ENCODE data around the gene PTAFR. TPM values are rescaled to one million over a fixed set of nuclear protein-coding genes. Genes with fewer than 3 reads are reported as not detected.
A peak's percentile ranks its signal among the peaks of the same experiment; 100 is the strongest.

PTAFR gene
- polyA plus RNA-seq, 3 donors from 2014 or later, result 1.5 to 9.4 (median 2.6) TPM

DNA sequence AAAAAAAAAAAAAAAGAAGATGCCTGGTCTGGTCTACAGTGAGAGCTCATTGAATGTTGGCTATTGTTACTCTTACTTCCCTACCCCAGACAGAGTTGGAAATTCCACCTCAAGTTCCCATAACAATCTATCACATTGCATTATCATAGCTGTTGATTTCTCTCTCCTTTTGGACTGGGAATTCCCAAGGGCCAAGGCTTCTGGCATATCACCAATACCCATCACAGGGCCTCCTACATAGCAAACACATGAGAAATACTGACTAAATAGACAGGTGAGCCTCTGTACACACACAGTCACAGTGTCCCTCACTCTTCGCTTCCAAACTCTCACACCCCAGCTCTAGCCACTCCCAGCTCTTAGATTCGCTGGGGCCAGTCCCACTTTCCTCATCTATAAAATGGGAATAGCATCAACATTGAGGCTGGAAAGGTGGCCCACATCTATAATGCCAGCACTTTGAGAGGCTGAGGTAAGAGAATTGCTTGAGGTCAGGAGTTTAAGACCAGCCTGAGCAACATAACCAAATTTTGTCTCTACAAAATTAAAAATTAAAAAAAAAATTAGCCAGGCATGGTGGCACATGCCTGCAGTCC lies 6.4 kb downstream of the PTAFR start:
- DNase-seq, result no peak
- Mint-ChIP-seq H3K4me1 (peaks cover 57 to 60% of the 10 kb centered on the region in 2 donors), H3K9me3 (no peaks in the 10 kb centered on the region), H3K4me3 (no peak overlapping the region), H3K36me3 (no peaks in the 10 kb centered on the region), H3K27ac (peak overlapping the region in 2 of 6 donors; percentile 3 to 82), H3K27me3 (ENCODE audit: low read depth in 3 of 3) (peaks cover 0 to 2% (median 2%) of the 10 kb centered on the region in 3 donors)

DNA sequence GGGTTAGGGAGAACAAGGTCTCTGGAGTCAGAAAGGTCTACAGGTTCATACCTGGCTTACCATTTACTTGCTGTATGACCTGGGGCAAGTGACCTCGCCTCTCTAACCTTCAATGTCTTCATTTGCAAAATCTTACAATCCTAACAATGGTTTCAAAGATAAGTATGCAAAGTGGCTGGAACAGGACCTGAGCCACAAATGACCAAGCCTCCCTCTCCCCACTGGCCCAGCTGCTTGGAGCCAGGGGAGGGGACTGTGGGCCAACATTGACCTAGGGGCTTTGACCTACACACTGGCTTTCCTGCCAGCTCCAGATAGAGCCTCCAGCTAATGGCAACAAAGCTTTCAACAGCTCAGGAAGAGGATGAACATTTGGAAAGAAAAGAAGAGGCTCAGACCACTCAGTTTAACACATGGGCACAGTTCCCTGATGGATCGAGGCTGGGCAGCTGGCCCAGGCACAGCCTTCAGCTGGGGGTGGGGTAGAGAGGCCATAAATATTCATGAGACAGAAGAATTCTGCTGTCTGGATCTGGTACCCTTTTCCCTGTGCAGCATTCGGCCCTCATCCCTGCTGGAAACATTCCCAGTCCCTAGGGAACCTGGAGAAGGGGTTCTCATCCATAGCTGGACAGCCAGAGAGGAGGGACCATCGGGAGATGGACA lies 12.9 kb downstream of the PTAFR start:
- no peak overlapping the region for H3K4me3 Mint-ChIP-seq
- H3K27ac Mint-ChIP-seq, result no peak overlapping the region
- no peak for DNase-seq
- H3K4me1 Mint-ChIP-seq, result peaks cover 12 to 18% of the 10 kb centered on the region in 2 donors
- H3K27me3 Mint-ChIP-seq (ENCODE audit: low read depth in 3 of 3), result peaks cover 0 to 7% (median 2%) of the 10 kb centered on the region in 3 donors
- H3K36me3 Mint-ChIP-seq, result no peaks in the 10 kb centered on the region
- no peaks in the 10 kb centered on the region for H3K9me3 Mint-ChIP-seq

DNA sequence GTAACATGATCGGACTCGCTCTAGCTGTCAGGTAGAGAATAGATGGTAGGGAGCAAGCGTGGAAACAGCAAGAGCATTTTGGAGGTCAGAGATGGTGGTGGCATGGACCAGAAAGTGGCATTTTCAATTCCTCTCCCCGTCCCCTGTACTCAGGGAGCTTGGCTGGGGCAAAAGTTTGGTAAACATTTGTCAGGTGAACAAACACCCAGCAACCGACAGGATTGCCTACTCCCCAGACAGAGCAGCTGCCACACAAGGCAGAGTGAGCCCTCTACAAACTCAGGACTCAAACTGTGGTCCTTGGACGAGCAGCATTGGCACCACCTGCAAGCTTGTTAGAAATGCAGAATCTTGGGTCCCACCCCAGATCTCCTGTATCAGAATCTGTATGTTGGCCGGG lies 14.3 kb downstream of the PTAFR start:
- no peak for DNase-seq
- H3K4me3 Mint-ChIP-seq, result peak overlapping the region in 1 of 5 donors; percentile 16
- no peaks in the 10 kb centered on the region for H3K9me3 Mint-ChIP-seq
- H3K27ac Mint-ChIP-seq, result peak overlapping the region in 1 of 6 donors; percentile 43
- peaks cover 0 to 7% (median 2%) of the 10 kb centered on the region in 3 donors for H3K27me3 Mint-ChIP-seq (ENCODE audit: low read depth in 3 of 3)
- H3K4me1 Mint-ChIP-seq, result peaks cover 7 to 11% of the 10 kb centered on the region in 2 donors
- H3K36me3 Mint-ChIP-seq, result peaks cover 0 to 5% (median 0%) of the 10 kb centered on the region in 3 donors

DNA sequence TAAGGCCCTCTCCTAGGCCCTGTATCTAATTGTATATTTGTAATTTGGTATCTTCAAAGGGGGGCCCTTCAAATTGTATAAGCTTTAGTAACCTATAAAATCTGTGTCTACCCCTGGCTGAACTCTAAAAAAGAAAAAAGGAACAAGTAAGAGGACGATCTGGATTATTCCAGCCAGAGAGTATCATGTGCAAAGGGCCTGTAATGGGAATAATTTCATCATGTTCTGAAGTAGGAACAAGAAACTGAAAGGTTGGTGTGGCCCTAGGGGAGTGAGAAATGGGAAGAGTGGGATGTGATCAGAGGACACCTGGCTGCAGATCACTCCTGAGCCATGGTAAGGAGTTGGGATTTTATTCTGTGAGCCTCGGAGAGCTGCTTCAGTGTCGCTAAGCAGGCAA lies 14.7 kb downstream of the PTAFR start:
- Mint-ChIP-seq H3K36me3 (peaks cover 0 to 5% (median 0%) of the 10 kb centered on the region in 3 donors), H3K4me1 (peaks cover 7 to 11% of the 10 kb centered on the region in 2 donors), H3K27ac (peak overlapping the region in 1 of 6 donors; percentile 43), H3K4me3 (peak overlapping the region in 1 of 5 donors; percentile 16), H3K9me3 (no peaks in the 10 kb centered on the region), H3K27me3 (ENCODE audit: low read depth in 3 of 3) (peaks cover 0 to 7% (median 2%) of the 10 kb centered on the region in 3 donors)
- no peak for DNase-seq

DNA sequence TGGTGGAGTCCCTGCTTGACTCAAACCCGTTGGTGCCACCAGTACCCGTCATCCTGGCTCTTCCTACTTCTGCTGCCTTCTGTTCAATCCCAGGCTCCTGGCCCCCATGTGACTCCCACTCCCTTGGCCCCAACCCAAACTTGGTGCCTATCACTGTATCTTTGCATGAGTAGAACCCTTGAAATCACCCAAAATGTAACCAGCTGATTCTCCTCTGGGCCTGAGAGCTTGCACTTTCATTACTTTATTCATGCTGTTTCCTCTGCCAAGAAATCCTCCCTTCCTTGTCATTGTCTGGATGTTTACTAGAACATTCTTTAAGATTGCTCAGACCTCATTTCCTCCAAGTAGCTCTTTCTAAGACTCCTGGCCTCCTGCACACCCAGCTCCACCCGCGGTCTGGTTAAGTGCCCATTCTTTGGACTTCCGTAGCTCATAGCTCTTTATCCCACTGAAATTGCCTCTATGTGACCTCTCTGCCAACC lies 15.7 kb downstream of the PTAFR start:
- peak overlapping the region in 4 of 6 donors; percentile 9 to 74 (median 39) for H3K27ac Mint-ChIP-seq
- DNase-seq, result no peak
- peaks cover 8 to 11% of the 10 kb centered on the region in 2 donors for H3K4me1 Mint-ChIP-seq
- H3K9me3 Mint-ChIP-seq, result no peaks in the 10 kb centered on the region
- H3K27me3 Mint-ChIP-seq (ENCODE audit: low read depth in 3 of 3), result peaks cover 0 to 5% (median 2%) of the 10 kb centered on the region in 3 donors
- H3K36me3 Mint-ChIP-seq, result peaks cover 0 to 8% (median 0%) of the 10 kb centered on the region in 3 donors
- H3K4me3 Mint-ChIP-seq, result no peak overlapping the region

DNA sequence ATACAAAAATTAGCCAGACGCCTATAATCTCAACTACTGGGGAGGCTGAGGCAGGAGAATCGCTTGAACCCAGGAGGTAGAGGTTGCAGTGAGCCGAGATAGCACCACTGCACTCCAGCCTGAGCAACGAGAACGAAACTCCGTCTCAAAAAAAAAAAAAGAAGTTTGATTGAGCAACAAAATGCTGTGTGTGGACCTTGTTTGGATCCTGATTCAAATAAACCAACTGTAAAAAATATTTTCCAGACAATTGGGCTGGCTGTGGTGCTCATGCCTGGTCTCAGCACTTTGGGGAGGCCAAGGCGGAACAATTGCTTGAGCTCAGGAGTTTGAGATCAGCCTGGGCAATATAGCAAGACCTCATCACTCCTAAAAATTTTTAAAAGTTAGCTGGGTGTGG lies 16.8 kb downstream of the PTAFR start:
- peaks cover 17 to 18% of the 10 kb centered on the region in 2 donors for H3K4me1 Mint-ChIP-seq
- DNase-seq, result no peak
- no peak overlapping the region for H3K27ac Mint-ChIP-seq
- H3K27me3 Mint-ChIP-seq (ENCODE audit: low read depth in 3 of 3), result peaks cover 0 to 4% (median 2%) of the 10 kb centered on the region in 3 donors
- H3K36me3 Mint-ChIP-seq, result peaks cover 0 to 8% (median 0%) of the 10 kb centered on the region in 3 donors
- no peaks in the 10 kb centered on the region for H3K9me3 Mint-ChIP-seq
- no peak overlapping the region for H3K4me3 Mint-ChIP-seq

DNA sequence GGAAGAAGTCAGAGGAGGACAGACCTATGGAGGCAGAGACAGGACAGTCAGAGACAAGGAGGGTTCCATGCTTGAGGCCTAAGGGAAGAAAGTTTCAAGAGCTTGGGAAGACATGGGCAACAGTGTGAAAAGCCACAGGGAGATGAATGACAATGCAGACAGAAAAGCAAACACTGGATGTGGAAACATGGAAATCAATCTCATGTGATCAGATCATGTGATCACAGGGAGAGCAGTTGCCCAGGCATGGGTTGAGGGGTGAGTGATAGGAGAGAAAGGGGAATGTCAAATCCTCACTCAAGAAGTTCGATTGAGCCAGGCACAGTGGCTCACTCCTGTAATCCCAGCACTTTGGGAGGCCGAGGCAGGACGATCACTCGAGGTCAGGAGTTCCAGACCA lies 17.2 kb downstream of the PTAFR start:
- Mint-ChIP-seq H3K4me1 (peaks cover 20 to 22% of the 10 kb centered on the region in 2 donors), H3K27ac (peak overlapping the region in 1 of 6 donors; percentile 41), H3K4me3 (no peak overlapping the region), H3K36me3 (peaks cover 0 to 8% (median 0%) of the 10 kb centered on the region in 3 donors), H3K27me3 (ENCODE audit: low read depth in 3 of 3) (peaks cover 0 to 4% (median 2%) of the 10 kb centered on the region in 3 donors), H3K9me3 (no peaks in the 10 kb centered on the region)
- no peak for DNase-seq

DNA sequence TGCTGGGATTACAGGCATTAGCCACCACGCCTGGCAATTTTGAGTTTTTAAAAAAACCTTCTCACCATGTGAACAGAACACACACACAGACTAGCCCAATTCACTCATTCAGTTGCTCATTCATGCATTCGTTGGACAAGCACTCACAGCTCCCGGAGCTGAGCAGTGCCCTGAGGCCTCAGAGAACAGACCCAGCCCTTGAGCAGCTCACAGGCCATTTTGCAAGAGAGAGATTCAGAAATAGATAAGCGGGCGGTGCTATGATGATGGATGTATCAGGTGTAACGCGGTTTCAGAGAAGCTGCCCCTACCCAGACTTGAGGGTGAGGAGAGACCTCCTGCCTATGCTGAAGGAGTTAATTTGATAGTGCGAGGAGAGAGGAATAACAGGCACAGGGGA lies 18.6 kb downstream of the PTAFR start:
- Mint-ChIP-seq H3K4me1 (peaks cover 23 to 25% of the 10 kb centered on the region in 2 donors), H3K9me3 (no peaks in the 10 kb centered on the region), H3K36me3 (peaks cover 0 to 8% (median 0%) of the 10 kb centered on the region in 3 donors), H3K27ac (peak overlapping the region in 1 of 6 donors; percentile 66), H3K4me3 (no peak overlapping the region), H3K27me3 (ENCODE audit: low read depth in 3 of 3) (peaks cover 0 to 4% (median 2%) of the 10 kb centered on the region in 3 donors)
- no peak for DNase-seq

DNA sequence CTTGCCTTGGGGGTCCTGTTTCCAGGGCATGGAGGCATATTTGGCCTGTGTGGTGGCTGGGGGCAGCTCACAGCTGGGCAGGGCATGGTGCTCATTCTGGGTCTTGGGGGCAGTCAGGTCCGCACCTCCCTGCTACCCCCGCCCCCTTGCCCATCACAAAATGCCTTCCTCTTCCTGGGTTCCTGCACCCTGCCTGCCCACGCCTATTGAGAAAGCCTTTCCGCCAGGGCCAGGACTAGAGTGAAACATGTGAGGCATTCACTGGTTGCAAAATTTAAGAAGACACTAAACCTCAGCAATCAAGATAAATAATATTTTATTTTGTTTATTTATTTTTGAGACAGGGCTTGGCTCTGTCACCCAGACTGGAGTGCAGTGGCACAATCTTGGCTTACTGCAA lies 19.7 kb downstream of the PTAFR start:
- Mint-ChIP-seq H3K9me3 (no peaks in the 10 kb centered on the region), H3K36me3 (peaks cover 0 to 8% (median 0%) of the 10 kb centered on the region in 3 donors), H3K27ac (no peak overlapping the region), H3K4me3 (no peak overlapping the region), H3K4me1 (peaks cover 23 to 25% of the 10 kb centered on the region in 2 donors), H3K27me3 (ENCODE audit: low read depth in 3 of 3) (peaks cover 0 to 4% (median 0%) of the 10 kb centered on the region in 3 donors)
- no peak for DNase-seq

DNA sequence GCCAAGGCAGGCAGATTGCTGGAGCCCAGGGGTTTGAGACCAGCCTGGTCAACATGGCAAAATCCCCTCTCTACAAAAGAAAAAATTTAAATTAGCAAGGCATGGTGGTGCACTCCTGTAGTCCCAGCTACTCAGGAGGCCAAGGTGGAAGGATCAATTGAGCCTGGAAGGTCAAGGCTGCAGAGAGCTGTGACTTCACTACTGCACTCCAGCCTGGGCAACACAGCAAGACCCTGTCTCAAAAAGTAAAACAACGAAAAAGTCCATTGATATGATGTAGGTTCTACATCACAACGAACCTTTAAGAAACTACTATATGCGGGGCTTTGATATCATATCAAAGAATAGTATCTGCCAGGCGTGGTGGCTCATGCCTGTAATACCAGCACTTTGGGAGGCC lies 20.9 kb downstream of the PTAFR start:
- Mint-ChIP-seq H3K9me3 (no peaks in the 10 kb centered on the region), H3K4me1 (peaks cover 15 to 16% of the 10 kb centered on the region in 2 donors), H3K36me3 (peaks cover 1 to 8% (median 3%) of the 10 kb centered on the region in 3 donors), H3K27ac (no peak overlapping the region), H3K27me3 (ENCODE audit: low read depth in 3 of 3) (peaks cover 0 to 4% (median 0%) of the 10 kb centered on the region in 3 donors), H3K4me3 (no peak overlapping the region)
- no peak for DNase-seq

DNA sequence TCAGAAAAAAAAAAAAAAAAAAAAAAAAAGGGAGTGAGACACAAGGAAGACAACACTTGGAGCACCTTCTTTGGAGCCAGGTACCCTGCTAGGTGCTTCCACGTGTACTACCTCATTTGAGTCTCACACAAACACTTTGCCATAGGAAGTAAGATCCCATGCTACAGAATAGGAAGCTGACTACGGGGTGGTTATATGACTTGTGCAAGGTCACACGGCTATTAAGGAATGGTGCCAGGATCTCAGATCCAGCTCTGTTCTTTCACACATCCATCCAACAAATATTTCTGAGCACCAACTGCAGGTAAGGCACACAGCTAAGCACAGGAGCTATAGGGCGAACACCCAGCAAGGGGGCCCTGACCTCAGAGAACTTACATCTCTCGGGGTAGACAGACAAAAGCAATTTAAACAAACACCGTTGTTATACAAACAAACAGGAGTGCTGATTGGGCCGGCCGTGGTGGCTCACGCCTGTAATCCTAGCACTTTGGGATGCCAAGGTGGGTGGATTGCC lies 22.4 kb downstream of the PTAFR start:
- Mint-ChIP-seq H3K27me3 (ENCODE audit: low read depth in 3 of 3) (peaks cover 0 to 4% (median 3%) of the 10 kb centered on the region in 3 donors), H3K4me3 (no peak overlapping the region), H3K27ac (no peak overlapping the region)

DNA sequence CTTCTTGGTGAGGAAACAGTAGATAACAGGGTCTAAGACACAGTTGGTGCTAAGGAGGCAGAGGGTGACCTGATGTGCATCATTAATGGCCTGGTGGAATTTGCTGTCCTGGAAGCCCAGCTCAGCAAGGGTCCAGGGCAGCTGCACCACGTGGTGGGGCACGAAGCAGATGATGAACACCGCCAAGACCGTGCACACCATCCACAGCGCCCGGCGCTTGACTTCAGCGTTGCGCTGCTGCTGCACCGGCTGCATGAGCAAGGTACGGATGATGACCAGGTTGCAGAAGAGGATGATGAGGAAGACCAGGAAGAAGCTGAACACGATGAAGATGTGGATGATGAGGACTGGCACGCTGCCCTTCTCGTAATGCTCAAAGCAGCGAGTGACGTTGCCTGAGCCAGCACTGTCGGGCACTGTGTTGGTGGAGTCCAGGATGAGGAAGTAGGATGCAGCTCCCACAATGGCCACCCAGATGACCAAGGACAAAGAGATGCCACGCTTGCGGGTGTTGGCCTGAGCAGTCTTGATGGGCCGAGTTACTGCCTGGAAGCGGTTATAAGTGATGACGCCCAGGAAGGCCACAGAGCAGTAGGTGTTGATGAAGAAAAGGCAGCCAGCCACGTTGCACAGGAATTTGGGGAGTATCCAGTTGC lies 26.2 kb downstream of the PTAFR start:
- DNase-seq, result no peak
- Mint-ChIP-seq H3K9me3 (peaks cover 0 to 2% (median 0%) of the 10 kb centered on the region in 6 donors), H3K4me1 (peaks cover 10 to 13% of the 10 kb centered on the region in 2 donors), H3K27me3 (ENCODE audit: low read depth in 3 of 3) (peaks cover 0 to 3% (median 2%) of the 10 kb centered on the region in 3 donors), H3K36me3 (peaks cover 0 to 12% (median 9%) of the 10 kb centered on the region in 3 donors), H3K4me3 (no peak overlapping the region), H3K27ac (no peak overlapping the region)

More for the DNA sequence above, 22.4 kb downstream of the PTAFR start:
- peaks cover 14 to 16% of the 10 kb centered on the region in 2 donors for H3K4me1 Mint-ChIP-seq
- peaks cover 0 to 2% (median 0%) of the 10 kb centered on the region in 6 donors for H3K9me3 Mint-ChIP-seq
- peaks cover 8 to 12% (median 9%) of the 10 kb centered on the region in 3 donors for H3K36me3 Mint-ChIP-seq
- DNase-seq, result no peak

DNA sequence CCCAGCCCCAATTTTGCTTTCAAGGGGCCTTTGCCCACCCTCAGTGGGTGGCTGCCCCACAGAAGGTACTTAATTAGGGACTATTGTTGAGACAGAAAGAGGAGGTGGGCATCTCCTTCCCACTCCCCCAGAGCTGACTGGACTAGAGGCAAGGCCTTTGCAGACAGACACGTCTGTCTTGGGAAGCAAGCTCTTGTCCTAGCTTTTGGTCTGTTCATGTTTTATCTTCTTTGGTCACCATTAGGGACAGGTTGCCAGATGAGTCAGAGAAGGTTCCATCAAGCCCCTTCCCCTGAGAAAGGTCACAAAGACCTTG lies 27.7 kb downstream of the PTAFR start:
- no peak overlapping the region for H3K27ac Mint-ChIP-seq
- H3K36me3 Mint-ChIP-seq, result peaks cover 0 to 12% (median 9%) of the 10 kb centered on the region in 3 donors
- H3K27me3 Mint-ChIP-seq (ENCODE audit: low read depth in 3 of 3), result peaks cover 0 to 3% (median 2%) of the 10 kb centered on the region in 3 donors
- DNase-seq, result no peak
- H3K4me3 Mint-ChIP-seq, result no peak overlapping the region
- H3K9me3 Mint-ChIP-seq, result peaks cover 0 to 2% (median 0%) of the 10 kb centered on the region in 6 donors
- no peaks in the 10 kb centered on the region for H3K4me1 Mint-ChIP-seq

All from immature natural killer cell (primary cell).